Esophagus squamous epithelium (tissue), 5 donors: ENCODE data around the gene MAP3K9. TPM values are rescaled to one million over a fixed set of nuclear protein-coding genes. Genes with fewer than 3 reads are reported as not detected.

Experiments used
- DNase-seq: peaks from one replicate; lab custom pipeline; 2025; lab: John Stamatoyannopoulos, UW
- H3K27ac ChIP-seq, 4 donors: fragments of 200-600 bp; sonication (generic); one replicate each; pipeline ENCODE4 v1.5.1; 2016 to 2019; ENCODE audit warnings: mild to moderate bottlenecking in 1 of 4
- H3K27me3 ChIP-seq, 4 donors: fragments of 200-600 bp; sonication (generic); 1 replicate in 3 of 4; 2 replicates in 1 of 4; pipeline versions ENCODE4 v1.5.1 to v1.6.0; 2017 to 2021; ENCODE audit warnings: antibody characterized with exemption in 1 of 4
- H3K36me3 ChIP-seq, 3 donors: fragments of 200-600 bp; sonication (generic); one replicate each; pipeline ENCODE4 v1.5.1; 2016 to 2019
- H3K4me1 ChIP-seq, 3 donors: fragments of 200-600 bp; sonication (generic); one replicate each; pipeline ENCODE4 v1.5.1; 2017 to 2019
- H3K4me3 ChIP-seq, 4 donors: fragments of 200-600 bp; sonication (generic); 1 replicate in 3 of 4; 2 replicates in 1 of 4; pipeline ENCODE4 v1.5.1; 2016 to 2019; ENCODE audit warnings: mild to moderate bottlenecking in 2 of 4, moderate library complexity in 1 of 4
- H3K9me3 ChIP-seq, 3 donors: fragments of 200-600 bp; sonication (generic); one replicate each; pipeline ENCODE4 v1.5.1; 2016 to 2019
- CTCF ChIP-seq, 6 experiments: fragments of 450-650 bp in 4 of 6; fragments of 200-600 bp in 2 of 6; sonication (generic) in 2 of 6; IDR thresholded peaks; one replicate each; pipeline ENCODE4 v1.5.1; 2016 to 2019; ENCODE audit warnings: antibody characterized with exemption in 6 of 6, mild to moderate bottlenecking in 4 of 6, moderate library complexity in 4 of 6
- POLR2A ChIP-seq, 4 donors: fragments of 450-650 bp; IDR thresholded peaks; one replicate each; pipeline ENCODE4 v1.6.1; 2017; ENCODE audit warnings: antibody characterized with exemption in 4 of 4, mild to moderate bottlenecking in 4 of 4, moderate library complexity in 3 of 4
- WGBS, 2 donors: methylation state at CpG; one replicate each; pipeline ENCODE4 v1.1.5; 2018; 5-methylcytosine and 5-hydroxymethylcytosine counted together
- intact Hi-C: fragments of 100-400 bp; cut with DNase I; formaldehyde crosslinking; loops from one replicate; pipeline ENCODE4 v1.15.0; 2022
- total RNA-seq, 4 donors: library from RNA; depleted of rRNA; stranded (reverse); fragments of >200 nt; gene quantifications; one replicate each; pipeline ENCODE4 v1.1.0, GENCODE V29; 2016
- donor health status: DM: yes; HTN: yes; CAD: no.

Gene MAP3K9
- total RNA-seq, 4 donors from 2014 or later, result 8.1 to 34.0 (median 14.7) TPM

GRCh38 chr14:70731447-70732239 is 77.7 kb downstream of the MAP3K9 start:
- H3K27me3 ChIP-seq, result no peaks in the 10 kb centered on the region
- 25 to 51% methylated on average over 7 of the region's 7 CpGs for WGBS, 2 donors
- intact Hi-C loops, result no loop called here

GRCh38 chr14:70730393-70730792 is 78.9 kb downstream of the MAP3K9 start:
- H3K9me3 ChIP-seq, result no peaks in the 10 kb centered on the region
- H3K36me3 ChIP-seq, result peaks cover 5 to 71% (median 5%) of the 10 kb centered on the region in 3 donors
- intact Hi-C loops, result no loop called here
- DNase-seq, result no peak
- TF ChIP-seq POLR2A (IDR thresholded peaks at IDR 0.05) (no peak), CTCF (IDR thresholded peaks at IDR 0.05) (no peak)
- H3K27me3 ChIP-seq, result no peaks in the 10 kb centered on the region
- WGBS, 2 donors, result 95 to 100% methylated on average over 4 to 7 of the region's 17 CpGs
- H3K4me1 ChIP-seq, result peaks cover 0 to 17% (median 0%) of the 10 kb centered on the region in 3 donors
- H3K27ac ChIP-seq, result peak overlapping the region in 1 of 4 donors; percentile 25
- H3K4me3 ChIP-seq, result no peak overlapping the region

More at GRCh38 chr14:70731447-70732239, 77.7 kb downstream of the MAP3K9 start:
- H3K4me3 ChIP-seq, result no peak overlapping the region
- DNase-seq, result no peak
- peaks cover 5 to 78% (median 5%) of the 10 kb centered on the region in 3 donors for H3K36me3 ChIP-seq
- H3K27ac ChIP-seq, result peak overlapping the region in 3 of 4 donors; percentile 22 to 25 (median 24)
- H3K4me1 ChIP-seq, result peaks cover 0 to 5% (median 0%) of the 10 kb centered on the region in 3 donors
- no peaks in the 10 kb centered on the region for H3K9me3 ChIP-seq
- TF ChIP-seq CTCF (IDR thresholded peaks at IDR 0.05) (no peak), POLR2A (IDR thresholded peaks at IDR 0.05) (no peak)

- H3K9me3 ChIP-seq, result no peaks in the 10 kb centered on the region
- DNase-seq, result no peak
- H3K4me1 ChIP-seq, result peaks cover 7 to 53% (median 10%) of the 10 kb centered on the region in 3 donors
- peak overlapping the region in 1 of 4 donors; percentile 42 for H3K27ac ChIP-seq
- peaks cover 0 to 40% (median 3%) of the 10 kb centered on the region in 3 donors for H3K36me3 ChIP-seq
- TF ChIP-seq POLR2A (IDR thresholded peaks at IDR 0.05), result no peak
- no peak overlapping the region for H3K4me3 ChIP-seq
- WGBS, 2 donors, result 62 to 70% methylated on average over 5 to 6 of the region's 6 CpGs
- intact Hi-C loops, result no loop called here
- no peaks in the 10 kb centered on the region for H3K27me3 ChIP-seq
These were observed 82.5 kb downstream of the MAP3K9 start for GRCh38 chr14:70726651-70727375.

GRCh38 chr14:70724944-70725343 is 84.4 kb downstream of the MAP3K9 start:
- H3K27me3 ChIP-seq, result no peaks in the 10 kb centered on the region
- TF ChIP-seq CTCF (IDR thresholded peaks at IDR 0.05) (no peak), POLR2A (IDR thresholded peaks at IDR 0.05) (no peak)
- intact Hi-C loops, result no loop called here
- peaks cover 0 to 21% (median 0%) of the 10 kb centered on the region in 3 donors for H3K36me3 ChIP-seq
- 78 to 80% methylated on average over 1 to 5 of the region's 6 CpGs for WGBS, 2 donors
- no peaks in the 10 kb centered on the region for H3K9me3 ChIP-seq
- no peak overlapping the region for H3K4me3 ChIP-seq
- no peak for DNase-seq
- H3K27ac ChIP-seq, result peak overlapping the region; percentile 28 to 81 (median 61)
- peaks cover 7 to 65% (median 10%) of the 10 kb centered on the region in 3 donors for H3K4me1 ChIP-seq

GRCh38 chr14:70724110-70724509 is 85.2 kb downstream of the MAP3K9 start:
- 15 to 52% methylated on average over 3 of the region's 3 CpGs for WGBS, 2 donors

More at GRCh38 chr14:70724110-70724509, 85.2 kb downstream of the MAP3K9 start:
- peaks cover 7 to 73% (median 11%) of the 10 kb centered on the region in 3 donors for H3K4me1 ChIP-seq
- no peak for DNase-seq
- peaks cover 0 to 13% (median 0%) of the 10 kb centered on the region in 3 donors for H3K36me3 ChIP-seq
- TF ChIP-seq POLR2A (IDR thresholded peaks at IDR 0.05) (no peak), CTCF (IDR thresholded peaks at IDR 0.05) (peak in 2 of 6 experiments; percentile 24 to 37)
- H3K27me3 ChIP-seq, result no peaks in the 10 kb centered on the region
- no peaks in the 10 kb centered on the region for H3K9me3 ChIP-seq
- H3K27ac ChIP-seq, result peak overlapping the region in 3 of 4 donors; percentile 52 to 81 (median 70)
- H3K4me3 ChIP-seq, result no peak overlapping the region
- intact Hi-C loops, result no loop called here
